ENCODE data around the gene C6orf47.

DNA sequence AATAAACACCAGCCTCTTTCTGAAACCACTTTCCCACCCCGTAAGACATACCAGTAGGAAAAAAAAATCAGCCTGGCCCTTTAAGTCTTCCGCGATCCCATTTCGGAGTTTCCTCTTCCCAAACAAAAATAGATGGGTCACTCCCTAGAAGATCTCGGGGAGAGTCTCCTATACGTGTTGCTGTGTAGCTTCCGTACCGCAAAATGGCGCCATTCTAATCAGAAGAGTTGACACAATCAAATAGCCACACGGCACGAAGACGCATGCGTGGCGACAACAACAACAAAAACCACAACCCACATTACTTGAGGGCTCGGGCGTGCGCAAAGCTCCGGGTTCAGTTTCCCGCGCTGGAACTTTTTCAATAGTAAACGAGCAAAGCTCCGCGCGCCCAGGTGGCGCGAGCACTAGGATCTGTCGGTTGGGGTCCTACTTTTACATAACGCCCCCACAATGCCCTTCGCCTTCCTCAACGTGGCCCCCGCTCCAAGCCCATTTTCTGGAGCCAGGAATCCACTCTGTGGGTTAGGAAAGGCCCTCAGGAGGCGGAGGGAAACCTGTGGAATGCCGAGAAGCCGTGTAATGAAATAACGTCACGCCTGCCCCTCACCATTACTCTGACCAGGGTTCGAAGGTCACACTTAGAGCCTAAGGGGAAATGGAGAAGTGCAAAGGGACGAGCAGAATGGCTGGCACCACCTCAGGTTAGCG lies 4.4 kb upstream of the C6orf47 start, which contains the start of gene GPANK1:
- TF ChIP-seq, protein P1, sequence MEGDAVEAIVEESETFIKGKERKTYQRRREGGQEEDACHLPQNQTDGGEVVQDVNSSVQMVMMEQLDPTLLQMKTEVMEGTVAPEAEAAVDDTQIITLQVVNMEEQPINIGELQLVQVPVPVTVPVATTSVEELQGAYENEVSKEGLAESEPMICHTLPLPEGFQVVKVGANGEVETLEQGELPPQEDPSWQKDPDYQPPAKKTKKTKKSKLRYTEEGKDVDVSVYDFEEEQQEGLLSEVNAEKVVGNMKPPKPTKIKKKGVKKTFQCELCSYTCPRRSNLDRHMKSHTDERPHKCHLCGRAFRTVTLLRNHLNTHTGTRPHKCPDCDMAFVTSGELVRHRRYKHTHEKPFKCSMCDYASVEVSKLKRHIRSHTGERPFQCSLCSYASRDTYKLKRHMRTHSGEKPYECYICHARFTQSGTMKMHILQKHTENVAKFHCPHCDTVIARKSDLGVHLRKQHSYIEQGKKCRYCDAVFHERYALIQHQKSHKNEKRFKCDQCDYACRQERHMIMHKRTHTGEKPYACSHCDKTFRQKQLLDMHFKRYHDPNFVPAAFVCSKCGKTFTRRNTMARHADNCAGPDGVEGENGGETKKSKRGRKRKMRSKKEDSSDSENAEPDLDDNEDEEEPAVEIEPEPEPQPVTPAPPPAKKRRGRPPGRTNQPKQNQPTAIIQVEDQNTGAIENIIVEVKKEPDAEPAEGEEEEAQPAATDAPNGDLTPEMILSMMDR (IDR thresholded peaks at IDR 0.05; ENCODE audit: low read depth, low read length): no peak
- TF ChIP-seq EZH2phosphoT487 (IDR thresholded peaks at IDR 0.05; ENCODE audit: low read depth): no peak
